Stimulated activated memory B cell treated with anti-CD40 and anti-IgM and Interleukin-4, amounts not matched to agents 10 μg/mL and 1 μg/mL and 100 μg/mL, for 72 hours (primary cell): ENCODE data around the gene SOBP.
"Not testable (repeated sequence)": the region's sequence is repeated elsewhere in the genome, so short reads cannot be mapped to it uniquely, and the experiment has no call there.

Experiments used
- ATAC-seq: fragments of 150-1000 bp; cut with Tn5 transposase; 2 replicates; pipeline ENCODE4 v1.10.0; 2021
- H3K27ac Mint-ChIP-seq: one replicate; pipeline ENCODE4 v1.8.0; 2022; ENCODE audit warnings: mild to moderate bottlenecking, mixed read lengths
- H3K27me3 Mint-ChIP-seq: one replicate; pipeline ENCODE4 v1.8.0; 2022; ENCODE audit warnings: mixed read lengths
- H3K36me3 Mint-ChIP-seq: one replicate; pipeline ENCODE4 v1.8.0; 2022; ENCODE audit warnings: mixed read lengths
- H3K4me1 Mint-ChIP-seq: one replicate; pipeline ENCODE4 v1.8.0; 2022; ENCODE audit warnings: mixed read lengths
- H3K4me3 Mint-ChIP-seq: one replicate; pipeline ENCODE4 v1.8.0; 2022; ENCODE audit warnings: mild to moderate bottlenecking, moderate library complexity, mixed read lengths
- H3K9me3 Mint-ChIP-seq: one replicate; pipeline ENCODE4 v1.8.0; 2022; ENCODE audit warnings: mixed read lengths

The SOBP gene

DNA sequence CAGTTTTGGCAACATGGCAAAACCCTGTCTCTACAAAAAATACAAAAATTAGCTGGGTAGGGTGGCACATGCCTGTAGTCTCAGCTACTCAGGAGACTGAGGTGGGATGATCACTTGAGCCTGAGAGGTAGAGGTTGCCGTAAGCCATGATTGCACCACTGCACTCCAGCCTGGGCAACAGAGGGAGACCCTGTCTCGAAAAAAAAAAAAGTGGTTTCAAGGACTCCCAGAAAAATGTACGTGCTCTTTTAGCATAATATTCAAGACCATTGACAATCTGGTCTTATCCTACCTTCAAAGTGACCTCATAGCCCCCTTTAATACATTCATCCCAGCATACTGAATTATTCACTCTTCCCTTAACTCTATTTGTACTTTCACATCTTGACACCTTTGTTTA, 14.6 kb upstream of the SOBP start:
- not testable (repeated sequence) for H3K27me3 Mint-ChIP-seq, H3K9me3 Mint-ChIP-seq, H3K27ac Mint-ChIP-seq, H3K4me3 Mint-ChIP-seq, ATAC-seq, H3K4me1 Mint-ChIP-seq, H3K36me3 Mint-ChIP-seq

DNA sequence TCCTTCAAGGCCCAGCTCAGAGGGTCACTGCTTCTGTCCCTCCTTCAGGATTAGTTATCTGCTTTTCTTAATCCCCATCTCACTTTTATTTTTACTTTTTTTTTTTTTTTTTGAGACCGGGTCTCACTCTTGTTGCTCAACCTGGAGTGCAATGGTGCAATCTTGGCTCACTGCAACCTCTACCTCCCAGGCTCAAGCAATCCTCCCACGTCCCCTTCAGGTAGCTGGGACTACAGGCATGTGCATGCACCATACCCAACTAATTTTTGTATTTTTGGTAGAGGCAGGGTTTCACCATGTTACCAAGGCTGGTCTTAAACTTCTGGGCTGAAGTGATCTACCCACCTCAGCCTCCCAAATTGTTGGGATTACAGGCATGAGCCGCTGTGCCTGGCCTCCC, 14.1 kb upstream of the SOBP start:
- H3K27ac Mint-ChIP-seq, H3K4me3 Mint-ChIP-seq, H3K4me1 Mint-ChIP-seq, H3K36me3 Mint-ChIP-seq, H3K9me3 Mint-ChIP-seq, H3K27me3 Mint-ChIP-seq, ATAC-seq: not testable (repeated sequence)

DNA sequence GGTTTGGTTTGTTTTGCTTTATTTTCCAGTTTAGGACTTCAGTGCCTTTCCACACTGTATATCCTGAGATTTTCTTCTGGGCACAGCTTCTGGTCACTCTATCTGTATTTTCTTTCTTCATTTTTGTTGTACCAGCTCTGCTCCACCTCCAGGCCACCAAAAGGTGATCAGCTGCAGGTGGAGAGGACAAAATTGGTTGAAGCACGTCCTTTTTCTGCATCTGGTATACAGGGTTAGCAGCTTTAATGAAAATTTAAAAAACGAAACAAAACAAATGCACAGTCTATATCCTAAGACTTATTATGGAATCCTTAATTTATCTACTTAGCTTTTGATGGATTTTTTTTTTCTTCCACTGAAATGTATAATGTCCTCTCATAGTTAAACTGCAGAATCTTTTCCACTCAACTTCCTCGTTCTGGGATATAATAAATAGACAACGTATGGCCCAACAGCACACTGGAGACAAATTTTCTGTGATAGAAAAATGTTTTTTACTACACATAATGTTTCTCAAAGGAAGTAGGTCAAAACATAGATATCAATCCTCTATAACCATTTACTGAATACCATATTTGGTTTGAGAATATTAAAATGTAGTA, 10.7 kb upstream of the SOBP start:
- Mint-ChIP-seq H3K4me1 (no peaks in the 10 kb centered on the region), H3K27me3 (peaks cover 21% of the 10 kb centered on the region), H3K9me3 (no peaks in the 10 kb centered on the region), H3K36me3 (no peaks in the 10 kb centered on the region), H3K27ac (no peak overlapping the region), H3K4me3 (no peak overlapping the region)
- no peak for ATAC-seq

DNA sequence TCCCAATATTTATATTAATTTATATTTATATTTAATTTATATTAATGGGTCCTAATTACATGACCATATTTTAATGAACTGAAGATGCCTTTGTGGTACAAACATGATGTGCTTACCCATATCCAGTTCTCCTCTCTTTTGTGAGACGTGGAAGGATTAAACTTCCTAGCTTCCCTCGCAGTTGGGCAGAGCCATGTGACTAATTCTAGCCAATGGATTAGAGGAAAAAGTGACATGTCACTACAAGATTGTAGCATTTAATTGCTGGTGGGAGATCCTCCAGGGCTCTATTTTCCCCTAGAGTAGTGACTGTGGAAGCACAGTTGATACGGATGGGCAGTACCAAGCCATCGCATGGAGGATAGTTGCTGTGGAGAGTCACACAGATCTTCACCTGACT, 4.8 kb upstream of the SOBP start:
- no peak for ATAC-seq

DNA sequence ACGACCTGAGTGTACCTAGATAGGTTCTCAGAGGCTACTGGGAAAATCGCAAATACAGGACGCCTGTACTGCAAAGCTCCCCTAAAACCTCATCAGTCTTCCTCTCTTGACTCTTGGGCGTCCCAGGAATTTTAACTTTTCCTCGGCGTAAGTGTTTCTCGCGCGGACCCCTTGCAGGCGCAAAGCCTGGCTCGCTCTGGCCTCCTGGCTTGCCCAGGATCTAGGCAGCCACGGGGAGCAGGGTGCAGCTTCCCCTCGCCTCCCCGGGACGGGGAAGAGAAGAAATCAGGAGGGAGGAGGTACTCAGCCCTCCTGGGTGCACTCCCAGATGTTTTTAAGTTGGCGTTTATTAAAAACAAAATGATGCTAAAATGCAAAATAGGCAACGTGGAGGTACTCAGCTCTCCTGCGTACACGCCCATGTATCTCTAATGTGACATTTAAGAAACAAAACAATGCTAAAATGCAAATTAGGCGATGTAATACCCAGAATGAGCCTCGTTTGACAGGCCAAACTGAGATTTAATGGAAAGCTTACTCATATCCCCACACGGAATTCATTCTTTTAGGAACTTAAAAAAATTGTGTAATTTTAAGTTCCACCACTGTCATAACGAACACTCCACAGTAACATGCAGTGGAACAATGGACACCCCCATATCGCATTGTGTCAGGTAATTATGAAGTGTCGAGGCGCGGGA, 1.6 kb upstream of the SOBP start:
- Mint-ChIP-seq H3K4me1 (peaks cover 26% of the 10 kb centered on the region), H3K27ac (peak overlapping the region; percentile 64), H3K27me3 (peaks cover 33% of the 10 kb centered on the region), H3K36me3 (no peaks in the 10 kb centered on the region), H3K9me3 (no peaks in the 10 kb centered on the region), H3K4me3 (peak overlapping the region; percentile 87)
- peak; percentile 3 for ATAC-seq

More for the DNA sequence above, 4.8 kb upstream of the SOBP start:
- H3K36me3 Mint-ChIP-seq = no peaks in the 10 kb centered on the region
- H3K27ac Mint-ChIP-seq = no peak overlapping the region
- H3K9me3 Mint-ChIP-seq = no peaks in the 10 kb centered on the region
- H3K27me3 Mint-ChIP-seq = peaks cover 53% of the 10 kb centered on the region
- no peak overlapping the region for H3K4me3 Mint-ChIP-seq
- peaks cover 15% of the 10 kb centered on the region for H3K4me1 Mint-ChIP-seq

DNA sequence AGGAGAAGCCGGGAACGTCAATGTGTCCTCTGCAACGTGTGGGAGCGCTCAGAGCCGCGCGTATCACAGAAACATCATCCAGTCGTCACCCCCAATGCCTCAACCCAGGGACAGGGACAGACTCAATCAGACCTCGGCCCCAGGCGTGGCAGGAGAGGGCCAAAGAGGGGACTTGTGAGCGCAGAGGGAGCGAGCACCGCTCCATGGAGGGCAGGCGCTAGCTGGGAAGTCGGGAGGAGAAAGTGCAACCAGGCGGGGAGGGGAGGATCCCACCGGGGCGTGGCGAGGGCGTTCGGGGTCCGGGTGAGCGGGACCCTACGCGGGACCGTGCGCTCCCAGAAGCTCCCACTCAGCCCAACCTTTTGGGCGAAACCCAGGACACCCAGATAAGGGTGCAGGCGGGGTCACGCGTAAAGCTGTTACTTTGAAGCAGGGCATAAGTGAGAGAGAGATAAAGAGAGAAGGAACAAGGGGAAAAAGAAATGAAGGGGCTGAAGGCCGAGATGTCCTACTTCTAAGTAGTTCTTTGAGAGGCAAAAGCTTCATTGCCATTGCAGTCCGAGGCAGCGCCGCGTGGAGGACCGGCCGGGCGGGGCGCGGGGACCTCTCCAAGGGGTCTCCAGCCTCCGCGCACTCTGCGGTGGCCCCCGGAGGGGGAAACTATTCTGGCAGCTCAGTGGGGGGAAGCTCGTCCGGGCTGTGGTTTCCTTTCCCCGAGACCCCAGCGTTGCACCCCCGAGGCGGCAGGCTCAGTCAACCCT, 862 bp upstream of the SOBP start:
- Mint-ChIP-seq H3K36me3 (no peaks in the 10 kb centered on the region), H3K4me1 (peaks cover 26% of the 10 kb centered on the region), H3K4me3 (peak overlapping the region; percentile 87), H3K27me3 (peaks cover 33% of the 10 kb centered on the region), H3K9me3 (no peaks in the 10 kb centered on the region), H3K27ac (peak overlapping the region; percentile 64)
- ATAC-seq = peak; percentile 35

DNA sequence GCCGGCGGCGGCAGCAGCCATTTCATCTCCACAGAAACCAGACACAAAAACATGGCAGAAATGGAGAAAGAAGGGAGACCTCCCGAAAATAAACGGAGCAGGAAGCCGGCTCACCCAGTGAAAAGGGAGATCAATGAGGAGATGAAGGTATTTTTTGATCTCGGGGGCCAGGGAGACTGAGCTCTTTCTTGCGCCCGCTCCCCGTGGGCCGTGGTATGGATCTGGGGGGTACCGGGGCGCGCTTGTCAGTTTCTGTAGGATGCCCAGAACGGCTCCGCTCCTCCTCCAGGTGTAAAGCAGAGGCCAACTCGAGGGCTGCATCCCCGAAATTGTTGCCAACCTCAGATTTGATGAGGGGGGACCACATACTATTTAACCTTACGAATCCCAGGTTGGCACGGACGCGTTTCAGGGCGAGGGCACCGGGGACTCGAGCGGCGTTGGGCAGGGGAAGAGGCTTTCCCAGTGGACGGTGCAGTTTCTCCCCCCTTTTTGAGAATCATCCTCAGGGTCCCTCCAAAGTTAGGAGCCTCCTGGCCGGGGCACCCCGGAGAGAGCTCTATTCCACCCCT, 735 bp downstream of the SOBP start:
- H3K4me1 Mint-ChIP-seq = peaks cover 26% of the 10 kb centered on the region
- H3K36me3 Mint-ChIP-seq = no peaks in the 10 kb centered on the region
- H3K4me3 Mint-ChIP-seq = peak overlapping the region; percentile 86
- H3K9me3 Mint-ChIP-seq = no peaks in the 10 kb centered on the region
- peaks cover 33% of the 10 kb centered on the region for H3K27me3 Mint-ChIP-seq
- no peak for ATAC-seq
- H3K27ac Mint-ChIP-seq = peak overlapping the region; percentile 71

DNA sequence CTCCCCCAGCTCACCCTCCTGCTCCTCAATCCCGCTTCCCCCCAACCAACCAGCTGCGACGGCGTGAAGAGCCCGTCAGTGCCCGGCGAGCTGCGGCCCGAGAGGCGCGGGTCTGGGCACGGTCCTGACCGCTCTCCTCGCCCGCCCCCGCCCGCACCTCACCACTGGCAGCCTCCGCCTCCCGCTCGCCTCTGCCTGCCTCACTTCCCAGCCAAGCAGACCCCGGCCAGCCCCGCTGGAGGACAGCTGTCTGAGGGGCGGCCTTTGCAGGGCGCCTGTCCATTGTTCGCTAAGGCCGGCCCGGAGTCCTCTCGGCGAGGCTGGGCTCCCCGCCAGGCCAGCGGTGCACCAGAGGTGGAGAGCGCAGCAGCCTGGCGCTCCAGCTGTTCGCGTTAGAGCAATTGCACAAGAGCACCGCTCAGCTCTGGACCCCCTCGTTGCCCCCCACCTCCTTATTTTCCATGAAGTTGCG, 1.3 kb downstream of the SOBP start:
- Mint-ChIP-seq H3K27me3 (peaks cover 29% of the 10 kb centered on the region), H3K4me1 (peaks cover 26% of the 10 kb centered on the region), H3K4me3 (peak overlapping the region; percentile 86), H3K36me3 (no peaks in the 10 kb centered on the region), H3K9me3 (no peaks in the 10 kb centered on the region), H3K27ac (peak overlapping the region; percentile 71)
- no peak for ATAC-seq

DNA sequence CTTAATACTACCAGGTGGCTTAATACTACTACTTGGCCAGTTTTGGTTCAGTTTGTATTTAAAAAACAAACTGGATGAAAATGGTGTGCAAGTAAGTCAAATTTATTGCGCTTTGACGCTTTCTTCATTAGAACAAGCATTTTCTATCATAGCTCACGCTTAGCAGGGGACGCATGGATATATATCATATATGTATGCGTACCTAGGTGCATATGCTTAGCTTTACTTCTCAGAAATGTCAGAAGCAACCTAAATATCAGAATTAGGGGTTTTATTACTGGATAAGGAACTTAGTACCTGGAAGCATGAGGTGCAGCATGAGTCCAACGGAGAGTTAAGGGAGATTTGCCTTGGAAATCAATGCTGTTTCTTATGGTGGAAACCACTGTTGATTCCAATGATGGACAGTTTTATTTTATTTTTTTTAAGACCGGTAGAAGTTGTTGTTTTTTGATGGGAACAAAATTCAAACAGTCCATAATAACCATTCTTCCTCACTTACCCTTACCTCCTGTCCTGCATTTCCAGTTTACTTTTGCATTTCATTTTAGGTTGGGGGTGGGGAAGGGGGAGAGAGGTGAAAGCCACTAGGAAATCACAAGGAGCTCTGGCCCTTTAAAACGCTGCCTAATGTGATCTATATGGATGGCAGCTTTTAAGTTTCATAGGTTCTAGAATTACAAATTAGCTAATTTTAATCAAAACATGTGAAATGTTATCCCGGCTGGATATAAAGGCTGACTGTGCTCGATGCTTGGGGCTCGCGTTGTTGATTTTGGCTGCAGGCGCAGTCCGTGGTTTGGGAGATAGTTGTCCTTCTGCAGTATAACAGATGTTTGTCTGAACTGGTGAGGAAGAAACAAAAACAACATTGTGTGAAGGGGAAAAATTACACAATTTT, 2.1 kb downstream of the SOBP start:
- Mint-ChIP-seq H3K36me3 (no peaks in the 10 kb centered on the region), H3K27ac (peak overlapping the region; percentile 71), H3K4me3 (peak overlapping the region; percentile 86), H3K4me1 (peaks cover 26% of the 10 kb centered on the region), H3K27me3 (peaks cover 21% of the 10 kb centered on the region), H3K9me3 (no peaks in the 10 kb centered on the region)
- no peak for ATAC-seq

DNA sequence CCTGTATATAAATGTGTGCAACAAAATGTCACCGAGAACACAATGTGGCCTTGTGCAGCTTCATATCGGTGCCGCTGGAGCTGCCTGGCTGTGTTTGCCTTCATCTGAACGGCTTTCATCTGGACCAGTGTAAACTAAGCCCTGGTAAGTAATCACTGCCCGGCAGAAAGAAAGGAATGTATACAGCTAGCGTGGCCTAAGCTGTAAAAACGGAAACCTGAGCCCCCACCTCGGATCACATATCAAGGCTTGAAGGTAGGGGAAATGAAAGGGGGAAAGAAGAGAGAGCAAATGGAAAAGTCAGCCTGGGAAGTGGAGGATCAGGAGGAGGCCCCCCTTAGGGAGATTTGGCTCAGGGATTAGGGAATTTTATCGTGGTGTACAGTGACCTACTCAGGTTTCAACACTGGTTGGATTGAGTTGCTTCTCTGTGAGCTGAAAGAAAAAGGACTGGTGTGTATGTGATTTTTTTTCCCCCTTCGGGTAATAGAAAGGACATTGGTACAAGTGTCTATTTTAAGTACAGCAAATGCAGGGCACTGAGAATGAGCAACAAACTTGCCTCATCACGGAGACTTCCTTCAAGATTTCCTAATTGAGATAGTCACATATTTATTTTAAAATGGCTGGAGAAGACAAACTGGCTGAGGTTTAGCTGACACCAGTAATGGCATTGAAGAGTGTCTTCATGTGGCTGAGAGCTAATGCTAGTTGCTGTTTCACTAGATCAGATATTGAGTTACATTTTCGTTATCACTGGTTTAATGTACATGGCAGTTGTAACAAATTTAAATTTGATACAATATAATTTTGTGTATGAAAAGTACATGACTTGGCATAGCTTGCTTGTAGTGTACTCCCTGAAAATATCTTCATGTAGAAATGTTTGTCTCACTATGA, 3.5 kb downstream of the SOBP start:
- peaks cover 18% of the 10 kb centered on the region for H3K4me1 Mint-ChIP-seq
- ATAC-seq = no peak
- peaks cover 9% of the 10 kb centered on the region for H3K27me3 Mint-ChIP-seq
- H3K9me3 Mint-ChIP-seq = no peaks in the 10 kb centered on the region
- no peak overlapping the region for H3K27ac Mint-ChIP-seq
- no peak overlapping the region for H3K4me3 Mint-ChIP-seq
- no peaks in the 10 kb centered on the region for H3K36me3 Mint-ChIP-seq

DNA sequence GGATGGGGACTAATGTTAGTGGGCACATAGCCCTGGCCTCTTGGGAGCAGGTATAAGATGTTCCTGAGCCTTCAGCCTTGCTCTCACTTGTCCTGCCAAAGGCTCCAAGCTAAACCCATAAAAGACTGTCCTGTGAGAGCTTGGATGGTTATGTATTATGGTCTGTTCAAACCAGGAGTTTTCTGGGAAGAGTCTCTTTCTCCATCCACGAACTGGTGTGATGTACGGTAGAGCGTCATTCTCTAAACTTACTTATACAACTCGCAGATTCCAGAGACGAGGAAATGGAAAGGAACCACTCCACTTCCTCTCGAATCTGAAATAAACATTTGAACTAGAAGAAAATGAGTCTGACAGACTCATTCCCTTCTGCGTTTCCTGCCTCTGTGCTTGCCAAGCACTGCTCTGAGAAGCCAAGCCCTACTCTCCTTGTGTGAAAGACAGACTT, 5.3 kb downstream of the SOBP start:
- Mint-ChIP-seq H3K4me1 (peaks cover 10% of the 10 kb centered on the region), H3K4me3 (no peak overlapping the region), H3K9me3 (no peaks in the 10 kb centered on the region), H3K27ac (no peak overlapping the region), H3K36me3 (no peaks in the 10 kb centered on the region), H3K27me3 (no peaks in the 10 kb centered on the region)
- no peak for ATAC-seq

DNA sequence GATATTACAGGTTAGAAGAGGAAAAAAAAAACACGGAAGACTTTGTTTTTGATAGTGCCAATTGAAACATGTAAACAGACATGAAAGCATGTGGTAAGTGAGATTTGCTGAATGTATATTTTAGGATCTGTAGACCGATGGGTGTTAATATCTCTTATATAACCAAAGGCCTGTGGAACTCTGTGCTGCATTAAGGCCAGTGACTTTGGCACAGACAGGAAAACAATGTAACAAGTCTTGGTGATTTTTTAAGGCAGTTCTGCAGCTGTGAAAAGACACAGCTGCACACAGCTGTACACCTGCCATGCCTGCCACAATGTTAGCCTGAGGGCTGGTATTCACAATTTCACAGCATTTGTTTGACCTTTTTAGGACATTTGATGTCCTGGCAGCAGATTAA, 6.1 kb downstream of the SOBP start:
- H3K27me3 Mint-ChIP-seq = no peaks in the 10 kb centered on the region
- H3K4me3 Mint-ChIP-seq = no peak overlapping the region
- no peaks in the 10 kb centered on the region for H3K9me3 Mint-ChIP-seq
- no peak overlapping the region for H3K27ac Mint-ChIP-seq
- no peaks in the 10 kb centered on the region for H3K36me3 Mint-ChIP-seq
- peaks cover 9% of the 10 kb centered on the region for H3K4me1 Mint-ChIP-seq
- no peak for ATAC-seq

DNA sequence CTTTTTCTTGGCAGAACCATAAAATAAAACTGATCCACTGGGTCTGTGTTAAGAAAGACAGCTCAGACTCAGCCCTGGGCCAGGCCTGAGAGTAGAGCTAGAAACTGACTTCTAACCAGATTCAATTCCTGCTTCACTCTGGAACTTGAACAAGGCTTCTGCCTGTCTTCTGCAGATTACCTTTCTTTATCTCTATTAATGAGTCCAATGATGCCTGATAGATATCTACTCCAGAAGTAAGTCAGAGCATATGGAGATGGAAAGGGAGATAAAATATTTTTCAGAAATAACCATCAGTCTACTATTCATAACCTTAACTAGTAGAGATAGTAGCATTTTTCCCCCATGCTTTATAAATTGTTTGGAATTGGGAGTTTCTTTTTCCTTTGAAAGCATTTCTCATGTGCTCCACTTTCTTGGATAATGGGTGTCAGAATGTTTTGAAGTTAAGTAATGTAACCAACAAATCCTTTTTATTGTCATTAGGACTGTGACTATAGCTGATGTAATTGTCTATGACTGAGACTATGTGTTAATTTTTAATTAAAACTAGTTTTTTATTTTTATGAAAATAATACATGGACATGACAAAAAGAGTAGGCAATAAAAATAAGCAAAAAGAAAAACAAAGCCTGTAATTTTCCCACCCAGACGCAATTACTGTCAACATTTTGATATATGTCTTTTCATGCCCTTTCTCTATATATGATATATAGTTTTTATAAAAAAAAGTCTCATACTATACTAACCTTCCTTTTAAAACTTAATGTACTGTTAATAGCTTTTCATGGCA, 7.2 kb downstream of the SOBP start:
- Mint-ChIP-seq H3K27me3 (no peaks in the 10 kb centered on the region), H3K4me3 (no peak overlapping the region), H3K9me3 (no peaks in the 10 kb centered on the region), H3K36me3 (no peaks in the 10 kb centered on the region), H3K27ac (no peak overlapping the region), H3K4me1 (no peaks in the 10 kb centered on the region)
- no peak for ATAC-seq
